Retinal pigment epithelial cell (primary cell): ENCODE measurements around the gene SPAG17.

ENCODE experiments used
- DNase-seq: peaks from one replicate; pipeline ENCODE4 v3.0.0-alpha.2; 2010; ENCODE audit warnings: low read depth
- H3K4me3 ChIP-seq: 2 replicates; pipeline ENCODE4 v1.5.1; 2011; ENCODE audit warnings: mild to moderate bottlenecking, low read length, control low read depth, moderate library complexity
- TF ChIP-seq, protein P1 (sequence below): conservative IDR thresholded peaks from 2 replicates; pipeline ENCODE4 v1.5.1; 2011; ENCODE audit warnings: low read depth, low read length, control low read depth, inconsistent platforms

The SPAG17 gene

GRCh38 chr1:118154220-118154619, 30.8 kb downstream of the SPAG17 start:
- DNase-seq = no peak
- H3K4me3 ChIP-seq = no peak overlapping the region
- TF ChIP-seq, protein P1, sequence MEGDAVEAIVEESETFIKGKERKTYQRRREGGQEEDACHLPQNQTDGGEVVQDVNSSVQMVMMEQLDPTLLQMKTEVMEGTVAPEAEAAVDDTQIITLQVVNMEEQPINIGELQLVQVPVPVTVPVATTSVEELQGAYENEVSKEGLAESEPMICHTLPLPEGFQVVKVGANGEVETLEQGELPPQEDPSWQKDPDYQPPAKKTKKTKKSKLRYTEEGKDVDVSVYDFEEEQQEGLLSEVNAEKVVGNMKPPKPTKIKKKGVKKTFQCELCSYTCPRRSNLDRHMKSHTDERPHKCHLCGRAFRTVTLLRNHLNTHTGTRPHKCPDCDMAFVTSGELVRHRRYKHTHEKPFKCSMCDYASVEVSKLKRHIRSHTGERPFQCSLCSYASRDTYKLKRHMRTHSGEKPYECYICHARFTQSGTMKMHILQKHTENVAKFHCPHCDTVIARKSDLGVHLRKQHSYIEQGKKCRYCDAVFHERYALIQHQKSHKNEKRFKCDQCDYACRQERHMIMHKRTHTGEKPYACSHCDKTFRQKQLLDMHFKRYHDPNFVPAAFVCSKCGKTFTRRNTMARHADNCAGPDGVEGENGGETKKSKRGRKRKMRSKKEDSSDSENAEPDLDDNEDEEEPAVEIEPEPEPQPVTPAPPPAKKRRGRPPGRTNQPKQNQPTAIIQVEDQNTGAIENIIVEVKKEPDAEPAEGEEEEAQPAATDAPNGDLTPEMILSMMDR = peak; percentile 39

GRCh38 chr1:118151312-118151937, 33.6 kb downstream of the SPAG17 start:
- no peak for DNase-seq
- no peak overlapping the region for H3K4me3 ChIP-seq
- TF ChIP-seq, protein P1 = peak; percentile 80

DNA sequence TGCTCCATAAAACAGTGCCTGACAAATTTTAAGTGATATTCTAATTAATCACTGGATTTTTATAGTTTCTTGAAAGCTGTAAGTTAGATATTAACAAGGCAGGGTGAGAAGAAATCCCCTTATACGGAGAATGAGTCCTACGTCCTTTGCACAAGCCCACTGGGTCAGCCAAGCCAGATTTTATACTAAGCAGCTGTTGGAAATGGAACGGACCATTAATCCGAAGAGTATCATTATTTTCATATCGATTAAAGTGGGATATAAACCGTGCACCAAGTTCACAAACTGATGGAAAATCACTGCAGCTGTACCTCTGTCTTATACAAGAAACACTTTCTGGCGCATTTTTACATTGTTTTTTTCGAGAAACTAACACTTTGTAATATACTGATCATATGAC, 35.2 kb downstream of the SPAG17 start:
- H3K4me3 ChIP-seq = no peak overlapping the region
- TF ChIP-seq, protein P1 = no peak
- DNase-seq = no peak

- DNase-seq = no peak
- no peak overlapping the region for H3K4me3 ChIP-seq
- TF ChIP-seq, protein P1 = no peak
Measured at GRCh38 chr1:118148034-118148433, 37.0 kb downstream of the SPAG17 start.

DNA sequence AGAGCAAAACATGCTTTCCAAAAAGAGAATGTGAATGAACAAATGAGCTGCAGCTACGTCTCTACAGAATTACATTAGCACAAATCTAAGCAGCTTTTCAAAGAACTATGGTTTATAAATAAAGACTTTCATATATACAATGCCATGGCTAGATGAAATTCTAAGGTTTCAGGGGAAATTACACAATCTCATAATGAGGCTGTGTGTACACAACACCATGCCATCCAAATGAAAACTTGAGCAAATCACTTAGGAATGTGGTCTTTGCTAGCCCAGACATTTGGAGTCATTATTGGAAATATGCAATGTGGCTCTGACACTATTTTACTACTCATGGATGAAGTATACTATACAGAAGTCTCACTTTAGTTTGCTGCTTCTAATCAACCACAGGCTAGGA, 37.5 kb downstream of the SPAG17 start:
- peak; percentile 52 for DNase-seq
- no peak overlapping the region for H3K4me3 ChIP-seq
- TF ChIP-seq, protein P1 = no peak

DNA sequence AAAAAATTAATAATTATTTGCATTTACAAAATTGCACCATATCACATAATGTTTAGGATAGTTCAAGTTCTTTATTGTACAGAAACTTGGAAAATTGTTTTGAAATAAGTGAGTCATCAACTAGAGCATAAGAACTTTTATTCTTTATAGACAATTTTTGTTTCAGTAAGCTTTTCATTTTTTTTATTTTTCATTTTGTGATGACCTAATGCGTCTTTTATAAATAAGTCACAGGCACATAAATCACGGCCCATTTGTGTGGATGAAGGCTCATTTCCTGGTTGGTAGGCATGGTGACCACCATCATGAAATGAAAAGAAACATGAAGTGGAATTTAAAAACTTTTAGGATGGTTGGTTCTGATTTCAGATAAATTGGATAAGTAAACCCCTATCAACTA, 39.3 kb downstream of the SPAG17 start:
- TF ChIP-seq, protein P1 = no peak
- no peak for DNase-seq
- no peak overlapping the region for H3K4me3 ChIP-seq

- DNase-seq = no peak
- H3K4me3 ChIP-seq = no peak overlapping the region
- TF ChIP-seq, protein P1 = no peak
Measured at GRCh38 chr1:118144684-118145083, 40.3 kb downstream of the SPAG17 start.
